Endodermal cell (in vitro differentiated cells): ENCODE measurements around the gene BCAS2. TPM values are rescaled to one million over a fixed set of nuclear protein-coding genes. Genes with fewer than 3 reads are reported as not detected.

Source experiments
- DNase-seq: peaks from one replicate; pipeline ENCODE4 v3.0.0-alpha.2; 2017
- H3K27ac ChIP-seq: 2 replicates; pipeline ENCODE4 v1.5.1; 2013; ENCODE audit warnings: mild to moderate bottlenecking, low read depth, low read length, moderate library complexity
- H3K27me3 ChIP-seq: 2 replicates; pipeline ENCODE4 v1.6.1; 2013; ENCODE audit warnings: mild to moderate bottlenecking, low read length, moderate library complexity; ENCODE audit not compliant: insufficient read depth, control insufficient read depth, poor library complexity, severe bottlenecking
- H3K36me3 ChIP-seq: 2 replicates; pipeline ENCODE4 v1.7.0; 2013; ENCODE audit warnings: mild to moderate bottlenecking, low read length, moderate library complexity; ENCODE audit not compliant: control insufficient read depth, insufficient read depth
- H3K4me1 ChIP-seq: one replicate; pipeline ENCODE4 v1.7.0; 2013; ENCODE audit warnings: low read length; ENCODE audit not compliant: control insufficient read depth, insufficient read depth
- H3K4me3 ChIP-seq: 2 replicates; pipeline ENCODE4 v1.5.1; 2013; ENCODE audit warnings: mild to moderate bottlenecking, low read length, moderate library complexity
- H3K9ac ChIP-seq: 2 replicates; pipeline ENCODE4 v1.6.1; 2013; ENCODE audit warnings: mild to moderate bottlenecking, low read length, moderate library complexity; ENCODE audit not compliant: poor library complexity, severe bottlenecking; ENCODE audit errors: extremely low read depth
- H3K9me3 ChIP-seq: 2 replicates; pipeline ENCODE4 v1.6.1; 2013; ENCODE audit warnings: mild to moderate bottlenecking, low read length, moderate library complexity; ENCODE audit not compliant: control insufficient read depth
- H3K27ac Mint-ChIP-seq: 2 replicates; pipeline ENCODE4 v1.8.0; 2020; ENCODE audit warnings: mixed read lengths
- H3K27me3 Mint-ChIP-seq: 2 replicates; pipeline ENCODE4 v1.8.0; 2021; ENCODE audit warnings: mild to moderate bottlenecking, mixed read lengths; ENCODE audit not compliant: insufficient read depth
- H3K36me3 Mint-ChIP-seq: 2 replicates; pipeline ENCODE4 v1.8.0; 2020; ENCODE audit warnings: low read depth, mixed read lengths
- H3K4me1 Mint-ChIP-seq: 2 replicates; pipeline ENCODE4 v1.8.0; 2020; ENCODE audit warnings: mixed read lengths
- H3K4me3 Mint-ChIP-seq: 2 replicates; pipeline ENCODE4 v1.8.0; 2020; ENCODE audit warnings: mild to moderate bottlenecking, moderate library complexity, mixed read lengths
- H3K9me3 Mint-ChIP-seq: 2 replicates; pipeline ENCODE4 v1.8.0; 2020; ENCODE audit warnings: mild to moderate bottlenecking, mixed read lengths
- WGBS, 2 experiments: methylation state at CpG; one replicate each; pipeline versions ENCODE4 v1.1.5 to v1.1.7; 2013; ENCODE audit warnings: missing lambda C conversion rate in 2 of 2, mixed read lengths in 1 of 2; ENCODE audit not compliant: insufficient coverage in 1 of 2, insufficient read length in 1 of 2; 5-methylcytosine and 5-hydroxymethylcytosine counted together
- long read RNA-seq, 4 experiments: library from polyadenylated mRNA in 2 of 4; library from RNA in 1 of 4; library from capped mRNA in 1 of 4; stranded (forward) in 3 of 4; unstranded in 1 of 4; transcript quantifications; one replicate each; pipeline ENCODE4 v2.0.0, GENCODE V29; 2020 to 2021; ENCODE audit warnings: inconsistent platforms in 1 of 4
- polyA plus RNA-seq, 2 experiments: library from polyadenylated mRNA; stranded (reverse); fragments of 50-300 nt; gene quantifications; one replicate each; pipeline ENCODE4 v1.2.3, GENCODE V29; 2013
- total RNA-seq, 2 donors: library from RNA; stranded (reverse); fragmentation: NEBNext Ultra II Directional in 1 of 2; extraction: Animal tissue kit (Norgen Biotek cat#: 25700) in 1 of 2; gene quantifications; 2 replicates in 1 of 2; 3 replicates in 1 of 2; pipeline ENCODE4 v1.2.1, GENCODE V29; 2021
- TF ChIP-seq, protein P1 (sequence below): fragments of 200-600 bp; sonication (generic); conservative IDR thresholded peaks from 2 replicates; pipeline ENCODE4 v1.5.0; 2021; ENCODE audit warnings: antibody characterized with exemption, mild to moderate bottlenecking

BCAS2 gene
- 10 to 100 TPM; 56.8 to 56.9 TPM for total RNA-seq
- 51.4 TPM for polyA plus RNA-seq (2013, experiment 1 of 2)
- polyA plus RNA-seq (2013, experiment 2 of 2) = 52.0 TPM
- long read RNA-seq, experiment 1, transcript BCAS2-201 (7 exons, 1,299 nt) = major isoform, 20 of 28 reads
- long read RNA-seq, experiment 1, partial matches to known transcripts = 5 of 28 reads
- long read RNA-seq, experiment 1, other reads (novel, unspliced or antisense) = 2 of 28 reads
- long read RNA-seq, experiment 2, transcript BCAS2-201 (7 exons, 1,299 nt) = major isoform, 84 of 94 reads
- long read RNA-seq, experiment 2, partial matches to known transcripts = 5 of 94 reads
- long read RNA-seq, experiment 2, other reads (novel, unspliced or antisense) = 4 of 94 reads
- long read RNA-seq, experiment 3, transcript BCAS2-201 (7 exons, 1,299 nt) = major isoform, 188 of 195 reads
- long read RNA-seq, experiment 3, partial matches to known transcripts = 1 of 195 reads
- long read RNA-seq, experiment 3, other reads (novel, unspliced or antisense) = 4 of 195 reads
- long read RNA-seq, experiment 4, transcript BCAS2-202 (6 exons, 891 nt) = minor isoform, 6 of 202 reads
- long read RNA-seq, experiment 4, transcript BCAS2-201 (7 exons, 1,299 nt) = major isoform, 189 of 202 reads
- long read RNA-seq, experiment 4, partial matches to known transcripts = 2 of 202 reads
- long read RNA-seq, experiment 4, other reads (novel, unspliced or antisense) = 5 of 202 reads

DNA sequence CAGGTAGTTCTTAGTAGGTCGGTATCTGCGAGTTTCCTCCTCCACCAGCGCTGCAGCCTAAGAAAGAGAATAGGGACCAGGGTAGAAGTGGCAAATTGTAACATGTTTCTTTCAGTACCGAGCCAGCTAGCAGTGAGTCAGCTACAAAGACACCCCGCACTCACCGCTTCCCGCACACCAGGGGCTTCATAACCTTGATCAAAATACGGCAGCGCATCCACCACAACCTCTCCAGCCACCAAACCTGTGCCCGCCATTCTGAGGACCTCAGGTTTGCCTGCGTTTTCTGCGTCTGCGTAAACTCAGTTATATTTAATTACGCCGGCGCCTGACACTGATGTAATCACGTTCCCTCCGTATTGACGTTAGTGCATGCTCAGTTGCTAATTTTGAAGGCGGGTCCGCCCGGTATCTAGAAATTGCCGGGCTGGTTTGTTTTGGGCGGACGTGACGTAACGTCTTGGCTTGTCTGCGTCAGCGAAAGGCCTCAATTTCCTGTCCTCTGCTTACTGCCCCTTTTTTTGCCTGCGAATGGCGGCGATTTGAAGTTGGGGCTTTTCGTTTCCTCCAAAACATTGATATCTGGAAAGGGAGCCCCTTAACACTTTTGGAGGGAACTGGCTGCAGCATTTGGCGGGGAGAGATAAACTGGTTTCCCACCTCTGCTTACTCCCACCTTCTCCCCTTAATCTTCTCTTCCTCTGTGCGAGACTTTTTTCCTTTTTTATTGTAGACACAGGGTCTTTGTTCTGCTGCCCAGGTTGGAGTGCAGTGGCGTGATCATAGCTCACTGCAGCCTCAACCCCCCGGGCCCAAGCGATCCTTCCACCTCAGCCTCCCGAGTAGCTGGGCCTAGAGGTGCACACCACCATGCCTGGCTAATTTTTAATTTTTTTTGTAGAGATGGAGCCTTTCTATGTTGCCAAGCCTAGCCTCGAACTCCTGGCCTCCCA is at the start of gene BCAS2:
Gene BCAS2 (minus strand): TSS at position 281 of the 953 bp plus-strand sequence. CDS start 24 bp downstream, at position 257.
- no peaks in the 10 kb centered on the region for H3K9me3 ChIP-seq
- H3K36me3 Mint-ChIP-seq = peaks cover 43% of the 10 kb centered on the region
- H3K27me3 Mint-ChIP-seq = no peaks in the 10 kb centered on the region
- peaks cover 43% of the 10 kb centered on the region for H3K36me3 ChIP-seq
- H3K4me3 ChIP-seq = peak within 1 kb of the TSS; percentile 92
- H3K27me3 ChIP-seq = no peaks in the 10 kb centered on the region
- H3K27ac Mint-ChIP-seq = peak within 1 kb of the TSS; percentile 99
- H3K4me1 Mint-ChIP-seq = peaks cover 1% of the 10 kb centered on the region
- 13% methylated on average over 31 to 40 of the region's 40 CpGs for WGBS, 2 experiments
- no peaks in the 10 kb centered on the region for H3K4me1 ChIP-seq
- H3K4me3 Mint-ChIP-seq = peak within 1 kb of the TSS; percentile 97
- DNase-seq = peak; percentile 95
- TF ChIP-seq, protein P1, sequence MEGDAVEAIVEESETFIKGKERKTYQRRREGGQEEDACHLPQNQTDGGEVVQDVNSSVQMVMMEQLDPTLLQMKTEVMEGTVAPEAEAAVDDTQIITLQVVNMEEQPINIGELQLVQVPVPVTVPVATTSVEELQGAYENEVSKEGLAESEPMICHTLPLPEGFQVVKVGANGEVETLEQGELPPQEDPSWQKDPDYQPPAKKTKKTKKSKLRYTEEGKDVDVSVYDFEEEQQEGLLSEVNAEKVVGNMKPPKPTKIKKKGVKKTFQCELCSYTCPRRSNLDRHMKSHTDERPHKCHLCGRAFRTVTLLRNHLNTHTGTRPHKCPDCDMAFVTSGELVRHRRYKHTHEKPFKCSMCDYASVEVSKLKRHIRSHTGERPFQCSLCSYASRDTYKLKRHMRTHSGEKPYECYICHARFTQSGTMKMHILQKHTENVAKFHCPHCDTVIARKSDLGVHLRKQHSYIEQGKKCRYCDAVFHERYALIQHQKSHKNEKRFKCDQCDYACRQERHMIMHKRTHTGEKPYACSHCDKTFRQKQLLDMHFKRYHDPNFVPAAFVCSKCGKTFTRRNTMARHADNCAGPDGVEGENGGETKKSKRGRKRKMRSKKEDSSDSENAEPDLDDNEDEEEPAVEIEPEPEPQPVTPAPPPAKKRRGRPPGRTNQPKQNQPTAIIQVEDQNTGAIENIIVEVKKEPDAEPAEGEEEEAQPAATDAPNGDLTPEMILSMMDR = no peak
- no peaks in the 10 kb centered on the region for H3K9me3 Mint-ChIP-seq
- H3K9ac ChIP-seq = peak within 1 kb of the TSS; percentile 85
- H3K27ac ChIP-seq = peak within 1 kb of the TSS; percentile 61

- H3K27ac ChIP-seq = no peak overlapping the region
- TF ChIP-seq, protein P1 = no peak
- WGBS, 2 experiments = 42% methylated on average over 2 of the region's 2 CpGs
- no peak overlapping the region for H3K4me3 ChIP-seq
- no peaks in the 10 kb centered on the region for H3K4me1 ChIP-seq
- no peak overlapping the region for H3K4me3 Mint-ChIP-seq
- no peaks in the 10 kb centered on the region for H3K9me3 Mint-ChIP-seq
- peaks cover 16% of the 10 kb centered on the region for H3K36me3 Mint-ChIP-seq
- H3K9me3 ChIP-seq = no peaks in the 10 kb centered on the region
- no peak overlapping the region for H3K27ac Mint-ChIP-seq
- DNase-seq = no peak
- H3K27me3 Mint-ChIP-seq = peaks cover 2% of the 10 kb centered on the region
- no peaks in the 10 kb centered on the region for H3K27me3 ChIP-seq
- peaks cover 2% of the 10 kb centered on the region for H3K4me1 Mint-ChIP-seq
- H3K9ac ChIP-seq = no peak overlapping the region
- peaks cover 3% of the 10 kb centered on the region for H3K36me3 ChIP-seq
These were observed 45.7 kb upstream of the BCAS2 start for GRCh38 chr1:114627107-114627506.

DNA sequence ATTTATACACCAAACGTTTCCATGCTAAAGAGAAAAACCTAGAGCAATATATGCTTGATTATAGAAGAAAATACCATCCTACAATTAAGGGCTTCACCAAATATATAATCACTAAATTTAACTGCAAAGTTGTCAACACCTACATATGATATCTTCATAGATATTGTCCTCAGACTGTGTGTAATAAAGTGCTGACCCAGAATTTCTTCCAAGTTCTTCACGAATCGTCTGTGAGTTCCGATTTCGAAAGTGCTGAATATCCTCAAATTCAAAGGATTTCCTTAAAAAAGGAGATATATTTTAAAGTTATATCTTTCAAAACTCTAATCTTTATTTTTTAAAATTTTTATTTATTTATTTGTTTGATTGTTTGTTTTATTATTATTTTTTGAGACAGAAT is 41.9 kb upstream of the BCAS2 start:
- H3K4me1 ChIP-seq = no peaks in the 10 kb centered on the region
- no peak overlapping the region for H3K9ac ChIP-seq
- no peaks in the 10 kb centered on the region for H3K9me3 ChIP-seq
- peaks cover 17% of the 10 kb centered on the region for H3K36me3 ChIP-seq
- no peak for DNase-seq
- Mint-ChIP-seq H3K4me1 (peaks cover 2% of the 10 kb centered on the region), H3K36me3 (peaks cover 22% of the 10 kb centered on the region), H3K27ac (no peak overlapping the region), H3K4me3 (no peak overlapping the region), H3K9me3 (no peaks in the 10 kb centered on the region), H3K27me3 (no peaks in the 10 kb centered on the region)
- no peak overlapping the region for H3K27ac ChIP-seq
- TF ChIP-seq, protein P1 = no peak
- 100% methylated on average over 4 of the region's 5 CpGs; no CpG with 5 or more reads in 1 of the 2 experiments for WGBS, 2 experiments
- H3K4me3 ChIP-seq = no peak overlapping the region
- no peaks in the 10 kb centered on the region for H3K27me3 ChIP-seq
